ELR (cell line): Measurements from ENCODE around the gene DOCK4.
A peak's percentile ranks its signal among the peaks of the same experiment; 100 is the strongest.

Source experiments
- DNase-seq: peaks from one replicate; pipeline ENCODE4 v3.0.0-alpha.2; 2015; ENCODE audit warnings: low read depth

The DOCK4 gene

GRCh38 chr7:112192236-112193154 lies 13.7 kb downstream of the DOCK4 start:
- DNase-seq: peak; percentile 92

GRCh38 chr7:112190120-112190519 lies 16.1 kb downstream of the DOCK4 start:
- DNase-seq: no peak

GRCh38 chr7:112189691-112190090 lies 16.5 kb downstream of the DOCK4 start:
- no peak for DNase-seq

GRCh38 chr7:112188257-112188656 lies 17.9 kb downstream of the DOCK4 start:
- no peak for DNase-seq

- no peak for DNase-seq
These were observed 19.9 kb downstream of the DOCK4 start for GRCh38 chr7:112186300-112186699.

GRCh38 chr7:112185005-112185834 lies 21.0 kb downstream of the DOCK4 start:
- DNase-seq: peak; percentile 36

GRCh38 chr7:112184455-112184854 lies 21.7 kb downstream of the DOCK4 start:
- DNase-seq: no peak

- no peak for DNase-seq
These were observed 22.9 kb downstream of the DOCK4 start for GRCh38 chr7:112183266-112183665.

GRCh38 chr7:112182749-112183148 lies 23.4 kb downstream of the DOCK4 start:
- DNase-seq: no peak

GRCh38 chr7:112180223-112180622 lies 26.0 kb downstream of the DOCK4 start:
- DNase-seq: no peak

GRCh38 chr7:112176693-112177415 lies 29.3 kb downstream of the DOCK4 start:
- DNase-seq: no peak

- DNase-seq: no peak
These were observed 30.0 kb downstream of the DOCK4 start for GRCh38 chr7:112176241-112176640.

- no peak for DNase-seq
These were observed 32.0 kb downstream of the DOCK4 start for GRCh38 chr7:112174192-112174591.

- no peak for DNase-seq
These were observed 32.7 kb downstream of the DOCK4 start for GRCh38 chr7:112173568-112173905.

- no peak for DNase-seq
These were observed 33.2 kb downstream of the DOCK4 start for GRCh38 chr7:112172870-112173567.

- no peak for DNase-seq
These were observed 34.5 kb downstream of the DOCK4 start for GRCh38 chr7:112171673-112172072.

- DNase-seq: no peak
These were observed 37.3 kb downstream of the DOCK4 start for GRCh38 chr7:112168915-112169314.

GRCh38 chr7:112167147-112167546 lies 39.1 kb downstream of the DOCK4 start:
- DNase-seq: no peak

- DNase-seq: peak; percentile 10
These were observed 43.3 kb downstream of the DOCK4 start for GRCh38 chr7:112162784-112163506.

GRCh38 chr7:112162142-112162766 lies 43.9 kb downstream of the DOCK4 start:
- peak; percentile 65 for DNase-seq
